ENCODE measurements around the gene SDE2.

SDE2 gene

DNA sequence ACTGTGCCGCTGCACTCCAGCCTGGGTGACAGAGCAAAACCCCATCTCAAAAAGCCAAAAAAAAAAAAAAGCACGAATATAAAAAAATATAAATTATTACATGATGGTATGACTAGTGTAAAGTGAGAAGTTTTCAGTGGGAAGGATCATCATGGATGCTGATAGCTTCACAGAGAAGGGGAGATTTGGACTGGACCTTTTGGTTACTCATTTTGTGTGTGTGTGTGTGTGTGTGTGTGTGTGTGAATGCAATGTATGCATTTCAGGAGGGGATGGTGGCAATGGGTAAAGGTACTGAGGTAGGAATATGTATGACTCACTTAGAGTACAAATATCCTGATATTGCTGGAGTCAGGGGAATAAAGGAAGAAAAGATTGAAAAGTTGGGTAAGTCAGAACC lies 22.7 kb upstream of the SDE2 start:
- Histone ChIP-seq H3K9ac (no peak overlapping the region), H3K27ac (no peak overlapping the region), H3K4me1 (ENCODE audit: low read depth, poor library complexity, severe bottlenecking) (no peaks in the 10 kb centered on the region), H3K79me2 (ENCODE audit: insufficient read depth, low read depth) (no peaks in the 10 kb centered on the region), H4K20me1 (ENCODE audit: insufficient read depth) (no peaks in the 10 kb centered on the region), H3K36me3 (ENCODE audit: insufficient read depth) (no peaks in the 10 kb centered on the region), H3K4me2 (no peak overlapping the region), H3K4me3 (IDR thresholded peaks at IDR 0.05; ENCODE audit: insufficient read depth, low read depth, low read length) (no peak overlapping the region), H3K27me3 (ENCODE audit: insufficient read depth, low read depth) (no peaks in the 10 kb centered on the region), H2AFZ (ENCODE audit: low read depth) (no peak overlapping the region)
- TF ChIP-seq, protein P1, sequence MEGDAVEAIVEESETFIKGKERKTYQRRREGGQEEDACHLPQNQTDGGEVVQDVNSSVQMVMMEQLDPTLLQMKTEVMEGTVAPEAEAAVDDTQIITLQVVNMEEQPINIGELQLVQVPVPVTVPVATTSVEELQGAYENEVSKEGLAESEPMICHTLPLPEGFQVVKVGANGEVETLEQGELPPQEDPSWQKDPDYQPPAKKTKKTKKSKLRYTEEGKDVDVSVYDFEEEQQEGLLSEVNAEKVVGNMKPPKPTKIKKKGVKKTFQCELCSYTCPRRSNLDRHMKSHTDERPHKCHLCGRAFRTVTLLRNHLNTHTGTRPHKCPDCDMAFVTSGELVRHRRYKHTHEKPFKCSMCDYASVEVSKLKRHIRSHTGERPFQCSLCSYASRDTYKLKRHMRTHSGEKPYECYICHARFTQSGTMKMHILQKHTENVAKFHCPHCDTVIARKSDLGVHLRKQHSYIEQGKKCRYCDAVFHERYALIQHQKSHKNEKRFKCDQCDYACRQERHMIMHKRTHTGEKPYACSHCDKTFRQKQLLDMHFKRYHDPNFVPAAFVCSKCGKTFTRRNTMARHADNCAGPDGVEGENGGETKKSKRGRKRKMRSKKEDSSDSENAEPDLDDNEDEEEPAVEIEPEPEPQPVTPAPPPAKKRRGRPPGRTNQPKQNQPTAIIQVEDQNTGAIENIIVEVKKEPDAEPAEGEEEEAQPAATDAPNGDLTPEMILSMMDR (conservative IDR thresholded peaks at IDR 0.05; ENCODE audit: low read depth, low read length), result no peak

DNA sequence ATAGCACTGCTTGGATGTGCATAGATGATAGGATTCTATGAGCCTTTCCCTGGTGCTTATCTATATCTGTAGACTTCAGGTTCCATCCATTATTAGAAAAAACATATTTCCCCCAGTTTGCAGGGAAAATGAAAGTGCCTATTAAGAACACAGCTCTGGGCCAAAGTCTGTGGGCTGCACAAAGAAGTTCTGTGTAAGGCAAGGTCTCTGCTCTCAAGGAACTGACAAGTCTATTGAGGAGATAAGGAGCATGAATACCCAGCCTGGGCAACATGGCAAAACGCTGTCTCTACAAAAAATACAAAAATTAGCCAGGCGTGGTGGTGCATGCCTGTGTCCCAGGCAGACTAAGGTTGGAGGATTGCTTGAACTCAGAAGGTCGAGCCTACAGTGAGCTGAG lies 22.3 kb upstream of the SDE2 start:
- Histone ChIP-seq H3K27ac (no peak overlapping the region), H2AFZ (ENCODE audit: low read depth) (no peak overlapping the region), H3K4me1 (ENCODE audit: low read depth, poor library complexity, severe bottlenecking) (no peaks in the 10 kb centered on the region)

DNA sequence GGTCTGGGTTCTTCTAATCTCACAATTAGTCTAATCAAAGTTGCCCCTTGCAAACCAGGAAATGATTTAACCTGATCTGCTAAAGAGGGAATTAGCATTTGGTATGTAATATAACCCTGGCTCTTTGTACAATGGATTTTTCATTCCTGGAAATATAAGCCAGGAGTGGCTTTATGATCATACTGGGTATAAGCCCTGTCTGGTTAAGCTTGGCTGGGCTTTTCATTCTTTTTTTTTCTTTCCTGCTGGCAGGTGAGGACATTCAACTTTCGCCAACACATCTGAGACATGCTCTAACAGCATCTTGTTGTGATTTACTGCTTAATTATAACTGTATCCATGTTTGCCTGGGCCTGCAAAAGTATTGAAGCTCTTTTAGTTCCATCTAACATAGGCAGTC lies 20.4 kb upstream of the SDE2 start:
- H2AFZ ChIP-seq (ENCODE audit: low read depth), result no peak overlapping the region
- H3K4me1 ChIP-seq (ENCODE audit: low read depth, poor library complexity, severe bottlenecking), result no peaks in the 10 kb centered on the region
- H4K20me1 ChIP-seq (ENCODE audit: insufficient read depth), result no peaks in the 10 kb centered on the region
- no peak overlapping the region for H3K9ac ChIP-seq
- H3K4me3 ChIP-seq (IDR thresholded peaks at IDR 0.05; ENCODE audit: insufficient read depth, low read depth, low read length), result no peak overlapping the region
- no peaks in the 10 kb centered on the region for H3K79me2 ChIP-seq (ENCODE audit: insufficient read depth, low read depth)
- H3K27ac ChIP-seq, result no peak overlapping the region
- no peak overlapping the region for H3K4me2 ChIP-seq
- H3K27me3 ChIP-seq (ENCODE audit: insufficient read depth, low read depth), result no peaks in the 10 kb centered on the region
- no peaks in the 10 kb centered on the region for H3K36me3 ChIP-seq (ENCODE audit: insufficient read depth)
- TF ChIP-seq, protein P1 (conservative IDR thresholded peaks at IDR 0.05; ENCODE audit: low read depth, low read length), result no peak

More for the DNA sequence above, 22.3 kb upstream of the SDE2 start:
- H3K4me2 ChIP-seq, result no peak overlapping the region
- TF ChIP-seq, protein P1 (conservative IDR thresholded peaks at IDR 0.05; ENCODE audit: low read depth, low read length), result no peak
- no peak overlapping the region for H3K9ac ChIP-seq
- H4K20me1 ChIP-seq (ENCODE audit: insufficient read depth), result no peaks in the 10 kb centered on the region
- H3K27me3 ChIP-seq (ENCODE audit: insufficient read depth, low read depth), result no peaks in the 10 kb centered on the region
- no peaks in the 10 kb centered on the region for H3K36me3 ChIP-seq (ENCODE audit: insufficient read depth)
- no peaks in the 10 kb centered on the region for H3K79me2 ChIP-seq (ENCODE audit: insufficient read depth, low read depth)
- no peak overlapping the region for H3K4me3 ChIP-seq (IDR thresholded peaks at IDR 0.05; ENCODE audit: insufficient read depth, low read depth, low read length)

DNA sequence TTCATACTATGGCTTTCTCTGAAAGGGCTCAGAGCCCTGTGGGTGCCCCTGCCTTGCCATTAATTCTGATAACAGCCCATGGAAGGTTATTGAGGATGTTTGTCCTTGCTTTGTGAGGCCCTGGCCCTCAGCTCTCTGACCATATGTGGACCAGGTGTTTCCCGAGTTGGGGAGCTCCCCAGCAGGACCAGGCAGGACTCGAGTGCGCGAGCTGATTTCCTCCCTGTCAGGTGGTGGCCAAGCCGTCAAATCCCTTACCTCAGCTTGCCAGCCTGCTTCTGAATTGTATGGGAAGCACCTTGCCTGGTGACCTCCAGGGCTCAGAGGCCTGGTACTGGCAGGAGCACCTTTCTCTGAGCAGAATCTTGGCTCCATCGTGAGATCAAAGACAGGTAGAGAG lies 17.9 kb upstream of the SDE2 start:
- Histone ChIP-seq H3K4me1 (ENCODE audit: low read depth, poor library complexity, severe bottlenecking) (no peaks in the 10 kb centered on the region), H2AFZ (ENCODE audit: low read depth) (no peak overlapping the region)
- TF ChIP-seq, protein P1 (conservative IDR thresholded peaks at IDR 0.05; ENCODE audit: low read depth, low read length), result no peak

More for the DNA sequence above, 17.9 kb upstream of the SDE2 start:
- Histone ChIP-seq H3K4me2 (no peak overlapping the region), H3K27me3 (ENCODE audit: insufficient read depth, low read depth) (no peaks in the 10 kb centered on the region), H3K9ac (no peak overlapping the region), H3K27ac (no peak overlapping the region), H3K36me3 (ENCODE audit: insufficient read depth) (no peaks in the 10 kb centered on the region), H3K4me3 (IDR thresholded peaks at IDR 0.05; ENCODE audit: insufficient read depth, low read depth, low read length) (no peak overlapping the region), H3K79me2 (ENCODE audit: insufficient read depth, low read depth) (no peaks in the 10 kb centered on the region), H4K20me1 (ENCODE audit: insufficient read depth) (no peaks in the 10 kb centered on the region)

Data from KMS-11 (cell line).